Measurements from ENCODE around the gene MGLL.
A peak's percentile ranks its signal among the peaks of the same experiment; 100 is the strongest.

Gene MGLL

DNA sequence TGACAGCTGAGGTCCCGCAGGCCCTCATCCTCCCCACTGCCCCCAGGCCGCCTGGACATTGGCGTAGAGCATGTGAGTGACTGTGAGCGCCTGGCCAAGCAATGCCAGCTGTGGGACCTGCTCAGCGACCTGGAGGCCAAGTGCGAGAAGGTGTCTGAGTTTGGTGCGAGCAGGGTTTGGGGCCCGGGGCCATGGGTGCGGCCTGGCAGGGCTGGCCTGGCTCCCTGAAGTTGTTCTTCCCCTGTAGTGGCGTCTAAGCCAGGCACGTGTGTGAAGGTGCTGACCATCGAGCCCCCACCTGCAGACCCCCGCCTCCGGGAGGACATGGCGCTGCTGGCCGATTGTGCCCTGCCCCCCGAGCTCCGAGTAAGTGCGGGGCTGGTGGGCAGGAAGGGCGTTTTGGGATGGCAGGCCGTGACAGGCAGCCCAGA lies 145.4 kb downstream of the MGLL start:
- no peak overlapping the region for H3K14ac ChIP-seq (ENCODE audit: low read length)
- no peak overlapping the region for H3K27ac ChIP-seq (ENCODE audit: low read depth, low read length)
- H3K9ac ChIP-seq (ENCODE audit: low read length): no peak overlapping the region
- no peak overlapping the region for H3K18ac ChIP-seq (ENCODE audit: low read length)
- H3K4me2 ChIP-seq (ENCODE audit: low read length): no peak overlapping the region
- peak in 1 of 2 donors; percentile 36 for DNase-seq
- no peak overlapping the region for H3K4ac ChIP-seq (ENCODE audit: low read depth, low read length)
- no peak overlapping the region for H4K8ac ChIP-seq (ENCODE audit: low read depth, low read length)
- no peak overlapping the region for H2AK5ac ChIP-seq (ENCODE audit: low read length)
- no peaks in the 10 kb centered on the region for H3K79me2 ChIP-seq (ENCODE audit: control insufficient read depth, insufficient read depth, low read length, poor library complexity)
- H2BK12ac ChIP-seq (ENCODE audit: low read length): no peak overlapping the region
- no peak overlapping the region for H3K4me3 ChIP-seq (ENCODE audit: low read depth, low read length)
- no peaks in the 10 kb centered on the region for H3K36me3 ChIP-seq (ENCODE audit: control insufficient read depth in 1 of 2, insufficient read depth in 2 of 2, low read length in 2 of 2)
- H3K4me1 ChIP-seq (ENCODE audit: control insufficient read depth in 1 of 2, insufficient read depth in 2 of 2, low read length in 2 of 2): peaks cover 6 to 10% of the 10 kb centered on the region in 2 experiments
- H3K27me3 ChIP-seq (ENCODE audit: insufficient read depth, low read length): no peaks in the 10 kb centered on the region
- H4K12ac ChIP-seq (ENCODE audit: low read depth, low read length): no peak overlapping the region
- H2BK120ac ChIP-seq (ENCODE audit: insufficient read depth, low read length, poor library complexity): no peak overlapping the region
- no peak overlapping the region for H4K91ac ChIP-seq (ENCODE audit: low read depth, low read length)
- H2BK5ac ChIP-seq (ENCODE audit: low read depth, low read length, poor library complexity): no peak overlapping the region
- WGBS (ENCODE audit: extremely low coverage, insufficient coverage, insufficient read length): no CpG with 5 or more reads among the region's 21 CpGs
- H2AFZ ChIP-seq (ENCODE audit: insufficient read depth, low read length, poor library complexity): no peak overlapping the region
- H3K9me3 ChIP-seq (ENCODE audit: insufficient read depth, low read depth, low read length): no peaks in the 10 kb centered on the region
- peaks cover 8% of the 10 kb centered on the region for H3K79me1 ChIP-seq (ENCODE audit: low read length)
- no peak overlapping the region for H3K23ac ChIP-seq (ENCODE audit: low read length)

DNA sequence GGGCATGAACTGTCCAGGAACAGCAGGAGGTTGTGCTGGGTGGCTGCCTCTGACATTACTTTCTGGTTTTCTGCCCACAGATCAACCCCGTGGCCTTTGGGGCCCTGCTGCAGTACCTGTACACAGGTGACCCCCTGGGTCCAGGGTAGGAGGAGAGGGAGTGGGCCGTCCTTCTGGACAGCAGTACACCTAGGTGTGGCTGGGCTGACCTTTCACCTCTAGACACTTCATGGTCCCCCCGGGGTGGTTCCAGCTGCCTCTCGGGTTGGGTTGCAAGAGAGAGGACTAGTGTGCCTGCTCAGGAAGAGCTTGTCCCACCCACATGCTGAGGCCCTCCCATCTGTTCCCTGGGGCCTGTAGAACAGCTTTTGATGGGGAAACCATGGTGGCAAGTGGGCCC lies 145.9 kb downstream of the MGLL start:
- no peak overlapping the region for H2AFZ ChIP-seq (ENCODE audit: insufficient read depth, low read length, poor library complexity)
- no peak overlapping the region for H3K14ac ChIP-seq (ENCODE audit: low read length)
- no peak overlapping the region for H3K9ac ChIP-seq (ENCODE audit: low read length)
- H3K27me3 ChIP-seq (ENCODE audit: insufficient read depth, low read length): no peaks in the 10 kb centered on the region
- H3K27ac ChIP-seq (ENCODE audit: low read depth, low read length): no peak overlapping the region
- peaks cover 9% of the 10 kb centered on the region for H3K79me1 ChIP-seq (ENCODE audit: low read length)
- H3K4me3 ChIP-seq (ENCODE audit: low read depth, low read length): no peak overlapping the region
- H3K36me3 ChIP-seq (ENCODE audit: control insufficient read depth in 1 of 2, insufficient read depth in 2 of 2, low read length in 2 of 2): no peaks in the 10 kb centered on the region
- no peak for DNase-seq
- WGBS (ENCODE audit: extremely low coverage, insufficient coverage, insufficient read length): no CpG with 5 or more reads among the region's 4 CpGs
- no peak overlapping the region for H3K18ac ChIP-seq (ENCODE audit: low read length)
- no peak overlapping the region for H4K8ac ChIP-seq (ENCODE audit: low read depth, low read length)
- H3K9me3 ChIP-seq (ENCODE audit: insufficient read depth, low read depth, low read length): no peaks in the 10 kb centered on the region
- no peak overlapping the region for H2BK5ac ChIP-seq (ENCODE audit: low read depth, low read length, poor library complexity)
- H4K12ac ChIP-seq (ENCODE audit: low read depth, low read length): no peak overlapping the region
- no peak overlapping the region for H3K4ac ChIP-seq (ENCODE audit: low read depth, low read length)
- H3K23ac ChIP-seq (ENCODE audit: low read length): no peak overlapping the region
- H2AK5ac ChIP-seq (ENCODE audit: low read length): no peak overlapping the region
- H4K91ac ChIP-seq (ENCODE audit: low read depth, low read length): no peak overlapping the region
- peaks cover 6 to 10% of the 10 kb centered on the region in 2 experiments for H3K4me1 ChIP-seq (ENCODE audit: control insufficient read depth in 1 of 2, insufficient read depth in 2 of 2, low read length in 2 of 2)
- no peak overlapping the region for H3K4me2 ChIP-seq (ENCODE audit: low read length)
- H3K79me2 ChIP-seq (ENCODE audit: control insufficient read depth, insufficient read depth, low read length, poor library complexity): no peaks in the 10 kb centered on the region
- no peak overlapping the region for H2BK120ac ChIP-seq (ENCODE audit: insufficient read depth, low read length, poor library complexity)
- H2BK12ac ChIP-seq (ENCODE audit: low read length): no peak overlapping the region

DNA sequence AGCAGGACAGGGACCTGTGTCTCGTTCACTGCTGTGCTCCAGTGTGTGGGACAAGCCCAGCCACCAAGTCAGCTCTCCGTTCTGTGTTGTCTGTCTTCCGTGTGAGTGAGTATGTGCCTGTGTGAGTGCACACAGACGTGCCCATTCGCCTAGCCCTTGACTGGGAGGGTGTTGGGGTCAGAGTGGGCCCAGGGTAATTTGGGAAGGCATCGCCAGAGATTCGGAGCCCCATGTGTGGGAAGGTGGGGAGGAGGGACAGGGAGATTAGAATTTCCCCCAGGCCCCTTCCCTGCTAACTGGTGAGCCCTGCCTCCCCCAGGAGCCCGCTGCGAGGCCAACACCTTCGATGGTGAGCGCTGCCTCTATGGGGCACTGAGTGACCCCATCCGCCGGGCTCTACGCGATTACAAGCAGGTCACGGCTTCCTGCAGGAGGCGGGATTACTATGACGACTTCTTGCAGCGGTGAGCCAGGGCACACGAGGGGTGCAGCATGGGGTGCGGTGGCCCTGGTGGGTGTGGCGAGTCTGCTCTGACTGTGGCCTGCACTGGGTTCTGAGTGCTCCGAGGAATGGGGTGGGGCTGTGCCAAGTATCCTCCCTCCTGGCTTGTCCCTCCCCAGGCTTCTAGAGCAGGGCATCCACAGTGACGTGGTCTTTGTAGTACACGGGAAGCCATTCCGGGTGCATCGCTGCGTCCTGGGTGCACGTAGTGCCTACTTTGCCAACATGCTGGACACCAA lies 146.5 kb downstream of the MGLL start:
- no CpG with 5 or more reads among the region's 29 CpGs for WGBS (ENCODE audit: extremely low coverage, insufficient coverage, insufficient read length)
- no peak overlapping the region for H2BK120ac ChIP-seq (ENCODE audit: insufficient read depth, low read length, poor library complexity)
- no peak overlapping the region for H3K4me3 ChIP-seq (ENCODE audit: low read depth, low read length)
- H3K36me3 ChIP-seq (ENCODE audit: control insufficient read depth in 1 of 2, insufficient read depth in 2 of 2, low read length in 2 of 2): no peaks in the 10 kb centered on the region
- H2BK5ac ChIP-seq (ENCODE audit: low read depth, low read length, poor library complexity): no peak overlapping the region
- no peaks in the 10 kb centered on the region for H3K9me3 ChIP-seq (ENCODE audit: insufficient read depth, low read depth, low read length)
- H3K27ac ChIP-seq (ENCODE audit: low read depth, low read length): no peak overlapping the region
- no peak overlapping the region for H4K12ac ChIP-seq (ENCODE audit: low read depth, low read length)
- no peak overlapping the region for H2AFZ ChIP-seq (ENCODE audit: insufficient read depth, low read length, poor library complexity)
- H4K8ac ChIP-seq (ENCODE audit: low read depth, low read length): no peak overlapping the region
- DNase-seq: no peak
- H3K79me2 ChIP-seq (ENCODE audit: control insufficient read depth, insufficient read depth, low read length, poor library complexity): no peaks in the 10 kb centered on the region
- no peak overlapping the region for H3K23ac ChIP-seq (ENCODE audit: low read length)
- H3K79me1 ChIP-seq (ENCODE audit: low read length): peaks cover 9% of the 10 kb centered on the region
- H2BK12ac ChIP-seq (ENCODE audit: low read length): no peak overlapping the region
- H3K4ac ChIP-seq (ENCODE audit: low read depth, low read length): no peak overlapping the region
- no peak overlapping the region for H3K9ac ChIP-seq (ENCODE audit: low read length)
- H2AK5ac ChIP-seq (ENCODE audit: low read length): no peak overlapping the region
- no peak overlapping the region for H4K91ac ChIP-seq (ENCODE audit: low read depth, low read length)
- H3K18ac ChIP-seq (ENCODE audit: low read length): no peak overlapping the region
- H3K14ac ChIP-seq (ENCODE audit: low read length): no peak overlapping the region
- H3K4me2 ChIP-seq (ENCODE audit: low read length): no peak overlapping the region
- H3K4me1 ChIP-seq (ENCODE audit: control insufficient read depth in 1 of 2, insufficient read depth in 2 of 2, low read length in 2 of 2): peaks cover 6 to 10% of the 10 kb centered on the region in 2 experiments
- H3K27me3 ChIP-seq (ENCODE audit: insufficient read depth, low read length): no peaks in the 10 kb centered on the region

DNA sequence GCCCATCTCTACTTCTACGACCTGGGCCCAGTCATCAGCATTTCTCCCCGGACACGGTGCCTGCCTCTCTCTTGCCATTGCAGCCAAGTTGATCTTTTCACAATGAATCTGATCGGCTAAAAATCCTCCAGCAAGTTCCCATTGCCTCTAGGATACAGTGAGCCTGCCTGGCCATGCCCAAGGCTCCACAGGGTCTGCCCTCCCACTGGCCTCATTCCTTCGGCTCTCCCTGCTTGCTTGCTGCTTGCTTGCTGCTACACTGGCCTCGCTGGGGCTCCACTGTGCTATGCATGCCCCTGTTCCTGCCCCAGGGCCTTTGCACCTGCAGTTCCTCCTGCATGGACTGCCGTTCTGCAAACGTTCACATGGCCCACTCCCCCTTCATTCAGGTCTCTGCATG lies 147.5 kb downstream of the MGLL start:
- Histone ChIP-seq H4K8ac (ENCODE audit: low read depth, low read length) (no peak overlapping the region), H2BK12ac (ENCODE audit: low read length) (no peak overlapping the region), H3K14ac (ENCODE audit: low read length) (no peak overlapping the region), H2AK5ac (ENCODE audit: low read length) (no peak overlapping the region), H3K9ac (ENCODE audit: low read length) (no peak overlapping the region), H3K4ac (ENCODE audit: low read depth, low read length) (no peak overlapping the region), H3K23ac (ENCODE audit: low read length) (no peak overlapping the region), H2BK120ac (ENCODE audit: insufficient read depth, low read length, poor library complexity) (no peak overlapping the region), H3K18ac (ENCODE audit: low read length) (no peak overlapping the region), H2BK5ac (ENCODE audit: low read depth, low read length, poor library complexity) (no peak overlapping the region), H3K27me3 (ENCODE audit: insufficient read depth, low read length) (no peaks in the 10 kb centered on the region), H3K36me3 (ENCODE audit: control insufficient read depth in 1 of 2, insufficient read depth in 2 of 2, low read length in 2 of 2) (no peaks in the 10 kb centered on the region), H3K4me2 (ENCODE audit: low read length) (no peak overlapping the region), H3K27ac (ENCODE audit: low read depth, low read length) (no peak overlapping the region), H3K4me1 (ENCODE audit: control insufficient read depth in 1 of 2, insufficient read depth in 2 of 2, low read length in 2 of 2) (peaks cover 6 to 10% of the 10 kb centered on the region in 2 experiments), H2AFZ (ENCODE audit: insufficient read depth, low read length, poor library complexity) (no peak overlapping the region), H4K91ac (ENCODE audit: low read depth, low read length) (no peak overlapping the region), H4K12ac (ENCODE audit: low read depth, low read length) (no peak overlapping the region), H3K4me3 (ENCODE audit: low read depth, low read length) (no peak overlapping the region), H3K79me1 (ENCODE audit: low read length) (peaks cover 9% of the 10 kb centered on the region), H3K79me2 (ENCODE audit: control insufficient read depth, insufficient read depth, low read length, poor library complexity) (no peaks in the 10 kb centered on the region), H3K9me3 (ENCODE audit: insufficient read depth, low read depth, low read length) (no peaks in the 10 kb centered on the region)
- no CpG with 5 or more reads among the region's 8 CpGs for WGBS (ENCODE audit: extremely low coverage, insufficient coverage, insufficient read length)
- DNase-seq: no peak

Measured in trophoblast cell (in vitro differentiated cells and primary cell).